ENCODE results near the gene HOXA5. TPM values are rescaled to one million over a fixed set of nuclear protein-coding genes. Genes with fewer than 3 reads are reported as not detected.
A peak's percentile ranks its signal among the peaks of the same experiment; 100 is the strongest.

HOXA5 gene
- total and polyA plus RNA-seq, 10 of the 15 experiments (the other 5 are each of a cell fraction or from before 2014, with no cell fraction given): 0.05 to 0.13 TPM; not detected in 8

DNA sequence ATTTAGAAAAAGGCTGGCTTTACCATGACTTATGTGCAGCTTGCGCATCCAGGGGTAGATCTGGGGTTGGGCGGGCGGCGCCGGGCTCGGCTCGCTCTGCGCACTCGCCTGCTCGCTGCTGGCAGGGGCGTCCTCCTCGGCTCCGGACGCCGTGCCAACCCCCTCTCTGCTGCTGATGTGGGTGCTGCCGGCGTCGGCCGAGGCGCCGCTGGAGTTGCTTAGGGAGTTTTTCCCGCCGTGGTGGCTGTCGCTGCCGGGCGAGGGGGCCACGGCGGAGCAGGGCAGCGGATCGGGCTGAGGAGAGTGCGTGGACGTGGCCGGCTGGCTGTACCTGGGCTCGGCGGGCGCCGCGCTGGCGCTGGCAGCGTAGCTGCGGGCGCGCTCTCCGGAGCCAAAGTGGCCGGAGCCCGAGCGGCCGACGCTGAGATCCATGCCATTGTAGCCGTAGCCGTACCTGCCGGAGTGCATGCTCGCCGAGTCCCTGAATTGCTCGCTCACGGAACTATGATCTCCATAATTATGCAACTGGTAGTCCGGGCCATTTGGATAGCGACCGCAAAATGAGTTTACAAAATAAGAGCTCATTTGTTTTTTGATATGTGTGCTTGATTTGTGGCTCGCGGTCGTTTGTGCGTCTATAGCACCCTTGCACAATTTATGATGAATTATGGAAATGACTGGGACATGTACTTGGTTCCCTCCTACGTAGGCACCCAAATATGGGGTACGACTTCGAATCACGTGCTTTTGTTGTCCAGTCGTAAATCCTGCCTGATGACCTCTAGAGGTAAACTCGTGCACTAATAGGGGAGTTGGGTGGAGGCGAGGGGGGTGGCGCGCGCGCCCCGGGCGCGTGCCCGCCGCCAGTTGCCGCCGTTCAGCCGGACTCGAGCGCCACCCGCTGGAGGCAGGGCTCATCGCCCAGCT lies at the start of gene HOXA5 (continued):
- TF ChIP-seq, protein P1, sequence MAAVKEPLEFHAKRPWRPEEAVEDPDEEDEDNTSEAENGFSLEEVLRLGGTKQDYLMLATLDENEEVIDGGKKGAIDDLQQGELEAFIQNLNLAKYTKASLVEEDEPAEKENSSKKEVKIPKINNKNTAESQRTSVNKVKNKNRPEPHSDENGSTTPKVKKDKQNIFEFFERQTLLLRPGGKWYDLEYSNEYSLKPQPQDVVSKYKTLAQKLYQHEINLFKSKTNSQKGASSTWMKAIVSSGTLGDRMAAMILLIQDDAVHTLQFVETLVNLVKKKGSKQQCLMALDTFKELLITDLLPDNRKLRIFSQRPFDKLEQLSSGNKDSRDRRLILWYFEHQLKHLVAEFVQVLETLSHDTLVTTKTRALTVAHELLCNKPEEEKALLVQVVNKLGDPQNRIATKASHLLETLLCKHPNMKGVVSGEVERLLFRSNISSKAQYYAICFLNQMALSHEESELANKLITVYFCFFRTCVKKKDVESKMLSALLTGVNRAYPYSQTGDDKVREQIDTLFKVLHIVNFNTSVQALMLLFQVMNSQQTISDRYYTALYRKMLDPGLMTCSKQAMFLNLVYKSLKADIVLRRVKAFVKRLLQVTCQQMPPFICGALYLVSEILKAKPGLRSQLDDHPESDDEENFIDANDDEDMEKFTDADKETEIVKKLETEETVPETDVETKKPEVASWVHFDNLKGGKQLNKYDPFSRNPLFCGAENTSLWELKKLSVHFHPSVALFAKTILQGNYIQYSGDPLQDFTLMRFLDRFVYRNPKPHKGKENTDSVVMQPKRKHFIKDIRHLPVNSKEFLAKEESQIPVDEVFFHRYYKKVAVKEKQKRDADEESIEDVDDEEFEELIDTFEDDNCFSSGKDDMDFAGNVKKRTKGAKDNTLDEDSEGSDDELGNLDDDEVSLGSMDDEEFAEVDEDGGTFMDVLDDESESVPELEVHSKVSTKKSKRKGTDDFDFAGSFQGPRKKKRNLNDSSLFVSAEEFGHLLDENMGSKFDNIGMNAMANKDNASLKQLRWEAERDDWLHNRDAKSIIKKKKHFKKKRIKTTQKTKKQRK (IDR thresholded peaks at IDR 0.05; ENCODE audit: low read depth, low read length): no peak
- TF ChIP-seq EZH2 (IDR thresholded peaks at IDR 0.05; ENCODE audit: borderline replicate concordance, control insufficient read depth, low read depth, low read length) (no peak), SREBF2 (IDR thresholded peaks at IDR 0.05; ENCODE audit: low read length) (no peak), HDGF (IDR thresholded peaks at IDR 0.05) (no peak), TBL1XR1 (IDR thresholded peaks at IDR 0.05; ENCODE audit: low read depth, low read length) (no peak), ZZZ3 (IDR thresholded peaks at IDR 0.05; ENCODE audit: control insufficient read depth, insufficient read length, low read depth) (no peak), MYC (IDR thresholded peaks at IDR 0.05; ENCODE audit: insufficient read depth, insufficient read length, insufficient replicate concordance, low read length, severe bottlenecking) (no peak), FOS (IDR thresholded peaks at IDR 0.05; ENCODE audit: borderline replicate concordance, extremely low read depth, insufficient read length) (no peak), MEF2B (IDR thresholded peaks at IDR 0.05; ENCODE audit: partially characterized antibody, poor library complexity, severe bottlenecking) (no peak), CEBPB (IDR thresholded peaks at IDR 0.05; ENCODE audit: borderline replicate concordance in 1 of 2, low read depth in 2 of 2, low read length in 2 of 2) (no peak)
- TF ChIP-seq, protein P2, sequence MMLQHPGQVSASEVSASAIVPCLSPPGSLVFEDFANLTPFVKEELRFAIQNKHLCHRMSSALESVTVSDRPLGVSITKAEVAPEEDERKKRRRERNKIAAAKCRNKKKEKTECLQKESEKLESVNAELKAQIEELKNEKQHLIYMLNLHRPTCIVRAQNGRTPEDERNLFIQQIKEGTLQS (IDR thresholded peaks at IDR 0.05; ENCODE audit: borderline replicate concordance, extremely low read depth, low read depth, low read length): no peak
- TF ChIP-seq, protein P3, sequence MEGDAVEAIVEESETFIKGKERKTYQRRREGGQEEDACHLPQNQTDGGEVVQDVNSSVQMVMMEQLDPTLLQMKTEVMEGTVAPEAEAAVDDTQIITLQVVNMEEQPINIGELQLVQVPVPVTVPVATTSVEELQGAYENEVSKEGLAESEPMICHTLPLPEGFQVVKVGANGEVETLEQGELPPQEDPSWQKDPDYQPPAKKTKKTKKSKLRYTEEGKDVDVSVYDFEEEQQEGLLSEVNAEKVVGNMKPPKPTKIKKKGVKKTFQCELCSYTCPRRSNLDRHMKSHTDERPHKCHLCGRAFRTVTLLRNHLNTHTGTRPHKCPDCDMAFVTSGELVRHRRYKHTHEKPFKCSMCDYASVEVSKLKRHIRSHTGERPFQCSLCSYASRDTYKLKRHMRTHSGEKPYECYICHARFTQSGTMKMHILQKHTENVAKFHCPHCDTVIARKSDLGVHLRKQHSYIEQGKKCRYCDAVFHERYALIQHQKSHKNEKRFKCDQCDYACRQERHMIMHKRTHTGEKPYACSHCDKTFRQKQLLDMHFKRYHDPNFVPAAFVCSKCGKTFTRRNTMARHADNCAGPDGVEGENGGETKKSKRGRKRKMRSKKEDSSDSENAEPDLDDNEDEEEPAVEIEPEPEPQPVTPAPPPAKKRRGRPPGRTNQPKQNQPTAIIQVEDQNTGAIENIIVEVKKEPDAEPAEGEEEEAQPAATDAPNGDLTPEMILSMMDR (IDR thresholded peaks at IDR 0.05 in 2 of 3, conservative IDR thresholded peaks at IDR 0.05 in 1 of 3; ENCODE audit: control insufficient read depth in 2 of 3, extremely low read depth in 1 of 3, insufficient read depth in 1 of 3, low read depth in 3 of 3, low read length in 3 of 3): 0 out of 6 replicates have a peak, but pooled peaks of 1 of the 3 experiments have one; percentile 30
- TF ChIP-seq, protein P4, sequence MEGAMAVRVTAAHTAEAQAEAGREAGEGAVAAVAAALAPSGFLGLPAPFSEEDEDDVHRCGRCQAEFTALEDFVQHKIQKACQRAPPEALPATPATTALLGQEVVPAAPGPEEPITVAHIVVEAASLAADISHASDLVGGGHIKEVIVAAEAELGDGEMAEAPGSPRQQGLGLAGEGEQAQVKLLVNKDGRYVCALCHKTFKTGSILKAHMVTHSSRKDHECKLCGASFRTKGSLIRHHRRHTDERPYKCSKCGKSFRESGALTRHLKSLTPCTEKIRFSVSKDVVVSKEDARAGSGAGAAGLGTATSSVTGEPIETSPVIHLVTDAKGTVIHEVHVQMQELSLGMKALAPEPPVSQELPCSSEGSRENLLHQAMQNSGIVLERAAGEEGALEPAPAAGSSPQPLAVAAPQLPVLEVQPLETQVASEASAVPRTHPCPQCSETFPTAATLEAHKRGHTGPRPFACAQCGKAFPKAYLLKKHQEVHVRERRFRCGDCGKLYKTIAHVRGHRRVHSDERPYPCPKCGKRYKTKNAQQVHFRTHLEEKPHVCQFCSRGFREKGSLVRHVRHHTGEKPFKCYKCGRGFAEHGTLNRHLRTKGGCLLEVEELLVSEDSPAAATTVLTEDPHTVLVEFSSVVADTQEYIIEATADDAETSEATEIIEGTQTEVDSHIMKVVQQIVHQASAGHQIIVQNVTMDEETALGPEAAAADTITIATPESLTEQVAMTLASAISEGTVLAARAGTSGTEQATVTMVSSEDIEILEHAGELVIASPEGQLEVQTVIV (IDR thresholded peaks at IDR 0.05; ENCODE audit: borderline replicate concordance, partially characterized antibody): no peak
- TF ChIP-seq, protein P5, sequence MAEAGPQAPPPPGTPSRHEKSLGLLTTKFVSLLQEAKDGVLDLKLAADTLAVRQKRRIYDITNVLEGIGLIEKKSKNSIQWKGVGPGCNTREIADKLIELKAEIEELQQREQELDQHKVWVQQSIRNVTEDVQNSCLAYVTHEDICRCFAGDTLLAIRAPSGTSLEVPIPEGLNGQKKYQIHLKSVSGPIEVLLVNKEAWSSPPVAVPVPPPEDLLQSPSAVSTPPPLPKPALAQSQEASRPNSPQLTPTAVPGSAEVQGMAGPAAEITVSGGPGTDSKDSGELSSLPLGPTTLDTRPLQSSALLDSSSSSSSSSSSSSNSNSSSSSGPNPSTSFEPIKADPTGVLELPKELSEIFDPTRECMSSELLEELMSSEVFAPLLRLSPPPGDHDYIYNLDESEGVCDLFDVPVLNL (IDR thresholded peaks at IDR 0.05; ENCODE audit: low read depth, low read length): no peak
